ENCODE results near the gene ZBTB45. TPM values are rescaled to one million over a fixed set of nuclear protein-coding genes. Genes with fewer than 3 reads are reported as not detected.

The ZBTB45 gene
- total RNA-seq, 1 experiment from 2014 or later: 12.0 TPM

GRCh38 chr19:58479303-58479702 lies 40.3 kb downstream of the ZBTB45 start:
- H3K79me2 ChIP-seq (ENCODE audit: insufficient read depth, low read length): no peaks in the 10 kb centered on the region
- TF ChIP-seq TCF7L2 (IDR thresholded peaks at IDR 0.05; ENCODE audit: borderline replicate concordance, extremely low read depth, insufficient read depth, insufficient read length): no peak
- TF ChIP-seq ZNF274 (IDR thresholded peaks at IDR 0.05; ENCODE audit: low read depth, low read length): no peak
- no peak for TF ChIP-seq SRF (IDR thresholded peaks at IDR 0.05; ENCODE audit: low read depth)
- no peak for TF ChIP-seq POLR2AphosphoS5 (IDR thresholded peaks at IDR 0.05; ENCODE audit: low read depth, low read length)
- no peak for TF ChIP-seq FOSL1 (IDR thresholded peaks at IDR 0.05; ENCODE audit: low read depth)
- TF ChIP-seq SP1 (IDR thresholded peaks at IDR 0.05; ENCODE audit: low read depth): no peak
- no peak for TF ChIP-seq CEBPB (IDR thresholded peaks at IDR 0.05; ENCODE audit: low read depth)
- no peak for TF ChIP-seq ZBTB33 (IDR thresholded peaks at IDR 0.05; ENCODE audit: extremely low read depth, insufficient replicate concordance, low read length)
- no peak for TF ChIP-seq REST (IDR thresholded peaks at IDR 0.05; ENCODE audit: low read depth)
- no peak for TF ChIP-seq CBX3 (IDR thresholded peaks at IDR 0.05; ENCODE audit: low read depth)
- TF ChIP-seq RAD21 (IDR thresholded peaks at IDR 0.05; ENCODE audit: low read depth): no peak
- TF ChIP-seq EZH2 (IDR thresholded peaks at IDR 0.05): no peak
- no peak for TF ChIP-seq ZFX (IDR thresholded peaks at IDR 0.05)
- no peak for TF ChIP-seq MAX (IDR thresholded peaks at IDR 0.05)
- no peak for TF ChIP-seq SIN3A (IDR thresholded peaks at IDR 0.05; ENCODE audit: low read depth)
- no peak for TF ChIP-seq YY1 (IDR thresholded peaks at IDR 0.05; ENCODE audit: extremely low read depth, insufficient replicate concordance, low read depth, low read length)
- TF ChIP-seq ATF3 (IDR thresholded peaks at IDR 0.05): no peak
- ChIA-PET RAD21 (ENCODE audit: low non-redundant PET in 1 of 2, low total read pairs in 2 of 2, uncharacterized antibody in 2 of 2, unreplicated experiment in 2 of 2) (no interaction called here), POLR2A (no interaction called here), CTCF (no interaction called here)
- no peak overlapping the region for H3K4me3 ChIP-seq (replicated peaks in 1 of 2; ENCODE audit: low read depth in 1 of 2, low read length in 2 of 2)
- no peaks in the 10 kb centered on the region for H3K27me3 ChIP-seq (ENCODE audit: insufficient read depth, low read length)
- no peak for ATAC-seq
- intact Hi-C loops (cut with micrococcal nuclease): no loop called here
- H3K36me3 ChIP-seq (ENCODE audit: control insufficient read depth in 1 of 2, insufficient read depth in 2 of 2, low read length in 2 of 2): no peaks in the 10 kb centered on the region
- H2AFZ ChIP-seq (ENCODE audit: low read depth, low read length, poor library complexity, severe bottlenecking): no peak overlapping the region
- no TSS peak for BruUV-seq (replicated peaks)
- no peaks in the 10 kb centered on the region for H3K9me2 ChIP-seq (ENCODE audit: insufficient read depth)
- no peak overlapping the region for H3K4me2 ChIP-seq (ENCODE audit: low read length)
- H3K9ac ChIP-seq (ENCODE audit: low read length): no peak overlapping the region
- no peaks in the 10 kb centered on the region for H3K9me3 ChIP-seq (ENCODE audit: control insufficient read depth in 1 of 2, insufficient read depth in 1 of 2, low read depth in 1 of 2, low read length in 2 of 2)
- peaks cover 13 to 25% of the 10 kb centered on the region in 2 experiments for H3K4me1 ChIP-seq (ENCODE audit: control insufficient read depth in 1 of 2, insufficient read depth in 2 of 2, low read length in 2 of 2)
- H4K20me1 ChIP-seq (ENCODE audit: insufficient read depth): no peaks in the 10 kb centered on the region
- H3K27ac ChIP-seq (ENCODE audit: low read depth, low read length): no peak overlapping the region
- no peak for DNase-seq (ENCODE audit: low read depth, low spot score)
